KOPT-K1 (cell line): ENCODE measurements around the gene TAF3.

Experiments
- H3K27ac ChIP-seq: fragments of 200-600 bp; sonication (generic); 2 replicates; pipeline ENCODE4 v1.5.1; 2016; ENCODE audit warnings: antibody characterized with exemption, mild to moderate bottlenecking, low read depth, low read length; ENCODE audit not compliant: poor library complexity, severe bottlenecking
- H3K36me3 ChIP-seq: fragments of 200-600 bp; sonication (generic); 2 replicates; pipeline ENCODE4 v1.5.1; 2017; ENCODE audit warnings: antibody characterized with exemption, mild to moderate bottlenecking, low read length, moderate library complexity; ENCODE audit not compliant: insufficient read depth
- H3K9me3 ChIP-seq: fragments of 200-600 bp; sonication (generic); 2 replicates; pipeline ENCODE4 v1.5.1; 2017; ENCODE audit warnings: antibody characterized with exemption, low read length, mild to moderate bottlenecking; ENCODE audit not compliant: insufficient read depth, poor library complexity, severe bottlenecking

The TAF3 gene

GRCh38 chr10:7982727-7983126 lies 164.4 kb downstream of the TAF3 start:
- H3K36me3 ChIP-seq, result peaks cover 14% of the 10 kb centered on the region
- H3K9me3 ChIP-seq, result no peaks in the 10 kb centered on the region
- no peak overlapping the region for H3K27ac ChIP-seq

DNA sequence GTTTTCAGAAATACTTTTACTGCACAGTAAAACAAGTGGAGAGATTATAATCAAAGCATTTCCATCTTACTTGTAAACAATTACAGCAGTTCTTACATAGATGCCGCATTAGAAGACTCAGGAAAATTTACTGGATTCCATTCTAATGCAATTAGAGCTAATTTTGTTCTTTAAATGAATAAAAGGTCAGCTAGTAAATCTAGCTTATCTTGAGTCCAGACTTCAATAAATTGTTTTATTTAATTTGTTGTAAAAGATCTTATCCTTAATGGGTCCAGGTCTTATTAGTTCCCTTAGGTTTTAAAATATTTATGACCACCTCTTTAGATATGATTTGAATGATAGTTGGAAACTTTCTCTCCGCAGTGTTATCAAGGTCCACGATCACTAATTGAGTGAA lies 166.0 kb downstream of the TAF3 start:
- no peak overlapping the region for H3K27ac ChIP-seq
- peaks cover 18% of the 10 kb centered on the region; the same call in 1 of the 2 replicates for H3K36me3 ChIP-seq
- no peaks in the 10 kb centered on the region for H3K9me3 ChIP-seq

DNA sequence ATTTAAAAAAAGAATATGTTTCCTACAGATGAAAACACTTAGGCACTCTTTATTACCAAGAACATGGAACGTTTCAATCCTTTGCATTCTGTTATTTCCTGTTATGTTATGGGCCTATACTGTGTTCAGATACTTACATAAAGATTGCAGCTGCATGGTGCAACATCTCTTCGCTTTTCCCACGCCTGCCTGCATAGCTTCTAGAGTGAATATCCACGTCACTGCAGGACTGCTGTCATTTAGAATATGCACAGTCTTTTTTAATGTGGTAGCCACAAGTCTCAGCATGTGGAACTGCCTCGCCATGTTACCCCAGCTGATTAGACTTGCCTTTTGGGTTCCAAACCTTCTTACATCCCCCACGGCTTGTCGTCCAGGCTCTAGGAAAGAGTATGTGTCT lies 166.6 kb downstream of the TAF3 start:
- Histone ChIP-seq H3K36me3 (peaks cover 18% of the 10 kb centered on the region; the same call in 1 of the 2 replicates), H3K27ac (no peak overlapping the region), H3K9me3 (no peaks in the 10 kb centered on the region)

DNA sequence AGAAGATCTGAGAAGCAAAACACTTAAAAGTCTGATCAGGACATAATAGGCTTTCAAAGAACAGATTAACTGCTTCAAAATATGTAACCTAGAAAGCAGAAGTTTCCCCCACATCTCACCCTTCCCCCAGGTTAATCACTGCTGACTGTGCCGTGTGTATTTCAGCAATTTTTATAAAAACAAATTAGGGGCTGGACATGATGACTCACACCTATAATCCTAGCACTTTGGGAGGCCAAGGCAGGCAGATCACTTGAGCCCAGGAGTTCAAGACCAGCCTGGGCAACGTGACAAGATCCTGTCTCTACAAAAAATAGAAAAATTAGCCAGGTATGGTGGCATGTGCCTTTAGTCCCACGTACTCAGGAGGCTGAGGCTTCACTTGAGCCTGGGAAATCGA lies 168.5 kb downstream of the TAF3 start:
- peaks cover 5% of the 10 kb centered on the region; the same call in 1 of the 2 replicates for H3K36me3 ChIP-seq
- H3K27ac ChIP-seq, result no peak overlapping the region
- no peaks in the 10 kb centered on the region for H3K9me3 ChIP-seq

GRCh38 chr10:7988989-7989388 lies 170.7 kb downstream of the TAF3 start:
- Histone ChIP-seq H3K27ac (no peak overlapping the region), H3K9me3 (no peaks in the 10 kb centered on the region), H3K36me3 (peaks cover 5% of the 10 kb centered on the region; the same call in 1 of the 2 replicates)

DNA sequence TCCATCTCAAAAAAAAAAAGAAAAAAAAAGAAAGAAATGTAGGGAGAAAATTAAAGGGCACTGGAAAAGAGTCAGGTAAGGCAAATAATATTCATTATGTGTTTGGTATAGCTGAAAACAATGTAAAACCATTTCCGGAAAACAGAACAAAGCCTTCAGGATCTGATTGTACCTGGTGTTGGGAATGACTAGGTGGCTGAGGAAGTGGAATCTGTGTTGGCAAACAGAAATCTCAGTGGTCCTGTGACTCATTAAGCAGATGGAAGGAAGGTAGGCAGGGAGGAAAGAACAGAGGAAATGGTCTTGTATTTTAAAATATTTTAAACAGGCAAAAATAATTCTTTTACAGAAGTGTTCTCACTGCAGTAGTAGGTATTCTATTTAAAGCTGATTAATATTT lies 180.5 kb downstream of the TAF3 start:
- Histone ChIP-seq H3K27ac (no peak overlapping the region), H3K9me3 (peaks cover 13% of the 10 kb centered on the region), H3K36me3 (no peaks in the 10 kb centered on the region; the same call in 1 of the 2 replicates)

DNA sequence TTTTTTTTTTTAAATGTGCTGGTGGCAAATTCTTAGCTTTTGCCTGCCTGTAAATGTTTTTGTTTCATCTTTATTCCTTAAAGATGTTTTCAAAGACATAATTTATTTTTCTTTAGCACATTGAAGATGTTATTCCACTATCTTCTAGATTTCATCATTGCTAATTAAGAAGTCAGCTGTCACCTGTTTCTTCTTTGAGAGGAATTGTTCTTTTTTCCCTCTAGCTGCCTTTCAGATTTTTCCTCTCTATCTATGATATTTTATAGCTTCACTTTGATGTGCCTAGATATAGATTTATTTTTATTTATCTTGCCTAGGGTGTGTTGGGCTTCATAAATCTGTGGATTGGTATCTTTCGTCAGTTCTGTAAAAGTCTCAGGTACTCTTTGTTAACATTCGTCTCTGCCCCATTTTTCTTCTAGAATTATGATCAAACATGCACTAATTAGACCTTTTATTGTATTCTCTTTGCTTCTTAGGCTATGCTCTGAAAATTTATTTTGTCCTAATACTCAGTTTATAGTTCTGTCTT lies 186.2 kb downstream of the TAF3 start:
- Histone ChIP-seq H3K27ac (no peak overlapping the region), H3K36me3 (peaks cover 25% of the 10 kb centered on the region), H3K9me3 (peaks cover 29% of the 10 kb centered on the region)

DNA sequence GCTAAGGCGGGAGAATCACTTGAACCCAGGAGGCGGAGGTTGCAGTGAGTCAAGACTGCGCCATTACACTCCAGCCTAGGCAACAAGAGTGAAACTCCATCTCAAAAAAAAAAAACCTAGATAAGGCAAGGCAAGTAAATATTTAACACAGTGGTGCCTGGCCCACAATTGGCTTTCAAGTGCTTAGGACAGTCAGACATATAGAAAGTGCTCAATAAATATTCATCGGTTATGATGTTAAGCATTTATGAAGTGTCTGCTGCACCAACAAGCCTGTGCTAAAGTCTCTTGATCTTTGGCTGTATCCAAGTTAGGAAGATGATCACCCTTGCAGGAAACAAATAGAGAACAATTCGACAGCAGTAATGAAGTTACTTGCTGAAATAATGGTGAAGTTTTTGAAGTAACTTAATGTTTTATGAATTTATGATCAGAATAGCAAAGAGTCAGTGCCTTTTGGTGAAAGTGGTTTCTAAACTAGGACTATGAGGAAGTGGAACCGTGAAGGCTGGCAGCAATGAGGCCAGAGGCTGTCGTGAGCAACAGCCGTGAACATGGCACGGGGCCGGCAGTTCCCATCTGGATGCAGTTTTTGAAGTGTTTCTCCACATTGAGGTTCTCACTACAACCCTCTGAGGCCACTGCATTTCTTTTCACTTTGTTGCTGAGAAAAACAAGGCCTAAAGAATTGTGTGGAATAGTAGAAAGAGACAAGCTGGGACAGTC lies 188.1 kb downstream of the TAF3 start:
- H3K27ac ChIP-seq, result no peak overlapping the region
- H3K9me3 ChIP-seq, result peaks cover 29% of the 10 kb centered on the region
- H3K36me3 ChIP-seq, result peaks cover 41% of the 10 kb centered on the region

GRCh38 chr10:8009031-8009430 lies 190.7 kb downstream of the TAF3 start:
- no peak overlapping the region for H3K27ac ChIP-seq
- H3K9me3 ChIP-seq, result peaks cover 15% of the 10 kb centered on the region
- peaks cover 60% of the 10 kb centered on the region for H3K36me3 ChIP-seq

DNA sequence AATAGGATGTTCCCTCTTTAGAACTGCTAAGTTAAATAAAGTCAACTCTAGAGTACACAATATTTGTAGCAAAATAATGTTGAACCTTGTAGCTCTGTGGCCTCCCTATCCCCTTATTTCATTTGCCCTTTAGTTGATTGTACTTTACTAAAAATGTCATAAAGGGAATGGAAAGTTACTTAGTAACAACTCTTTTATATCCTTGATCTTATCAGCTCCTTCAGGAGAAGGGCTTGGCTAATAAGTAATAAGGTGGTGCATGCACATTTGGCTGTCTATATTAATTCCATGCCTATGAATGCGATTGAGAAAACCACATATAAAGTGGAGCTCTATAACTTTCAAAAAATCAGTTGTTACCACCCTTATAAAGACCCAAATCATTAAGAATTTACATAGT lies 194.7 kb downstream of the TAF3 start:
- Histone ChIP-seq H3K9me3 (no peaks in the 10 kb centered on the region), H3K36me3 (peaks cover 62% of the 10 kb centered on the region), H3K27ac (no peak overlapping the region)

- peaks cover 56% of the 10 kb centered on the region for H3K36me3 ChIP-seq
- no peak overlapping the region for H3K27ac ChIP-seq
- no peaks in the 10 kb centered on the region for H3K9me3 ChIP-seq
These were observed 195.3 kb downstream of the TAF3 start for GRCh38 chr10:8013619-8014018.

GRCh38 chr10:8014649-8015048 lies 196.3 kb downstream of the TAF3 start:
- H3K36me3 ChIP-seq, result peaks cover 50% of the 10 kb centered on the region
- no peak overlapping the region for H3K27ac ChIP-seq
- no peaks in the 10 kb centered on the region for H3K9me3 ChIP-seq

DNA sequence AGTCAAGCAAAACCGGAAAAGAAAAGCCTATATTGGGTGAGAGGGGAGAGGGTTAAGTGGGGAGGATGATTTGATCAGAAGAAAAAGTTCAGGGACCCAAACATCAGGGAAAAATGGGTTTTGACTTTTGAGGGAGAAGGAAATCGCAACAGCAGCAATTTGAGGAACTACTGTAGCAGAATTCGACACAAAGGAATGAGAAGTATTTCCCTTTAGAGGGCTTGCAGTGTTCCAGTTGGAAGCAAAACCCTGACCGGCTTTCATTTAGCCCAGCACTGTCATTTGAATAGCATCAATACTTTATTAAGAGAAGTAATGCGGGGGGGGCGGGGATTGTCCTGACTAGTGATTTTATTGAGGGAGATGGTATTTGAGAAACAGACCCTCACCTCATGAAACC lies 199.0 kb downstream of the TAF3 start:
- Histone ChIP-seq H3K27ac (no peak overlapping the region), H3K36me3 (peaks cover 29% of the 10 kb centered on the region), H3K9me3 (no peaks in the 10 kb centered on the region)

GRCh38 chr10:8023321-8023720 lies 205.0 kb downstream of the TAF3 start:
- no peaks in the 10 kb centered on the region for H3K36me3 ChIP-seq
- no peak overlapping the region for H3K27ac ChIP-seq

DNA sequence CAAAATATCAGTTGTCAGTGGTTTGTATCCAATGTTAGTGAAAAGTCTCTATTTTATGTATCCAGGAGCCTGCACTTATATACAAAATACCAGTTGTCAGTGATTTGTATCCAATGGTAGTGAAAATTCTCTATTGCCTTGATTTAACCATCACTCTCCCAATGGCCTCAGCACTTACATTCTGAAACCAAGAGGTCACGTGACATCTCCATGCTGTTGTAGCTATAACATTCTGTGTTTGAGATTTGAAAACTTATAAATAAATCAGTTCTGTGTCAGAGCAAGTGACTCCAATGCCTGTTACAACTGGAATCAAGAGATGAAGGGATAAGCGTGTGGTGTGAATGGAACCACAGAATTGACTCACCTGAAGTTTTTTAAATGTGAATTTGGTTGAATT lies 205.5 kb downstream of the TAF3 start:
- no peaks in the 10 kb centered on the region for H3K36me3 ChIP-seq
- H3K27ac ChIP-seq, result no peak overlapping the region
- no peaks in the 10 kb centered on the region for H3K9me3 ChIP-seq

More at GRCh38 chr10:8023321-8023720, 205.0 kb downstream of the TAF3 start:
- H3K9me3 ChIP-seq, result no peaks in the 10 kb centered on the region
